Small intestine (tissue), 7 donors: ENCODE measurements around the gene TTLL6. TPM values are rescaled to one million over a fixed set of nuclear protein-coding genes. Genes with fewer than 3 reads are reported as not detected.
"Not testable (repeated sequence)": the region's sequence is repeated elsewhere in the genome, so short reads cannot be mapped to it uniquely, and the experiment has no call there.

ENCODE experiments used
- DNase-seq, 2 donors: peaks; one replicate each; pipeline versions ENCODE4 v3.0.0 to v3.0.0-alpha.2; 2013
- FAIRE-seq: peaks from 2 replicates; lab custom pipeline; 2012; peaks lifted over from hg19 to GRCh38; lab: Jason Lieb, UNC
- H3K27ac ChIP-seq, 3 donors: one replicate each; pipeline ENCODE4 v1.5.1; 2013; ENCODE audit warnings: low read length in 2 of 3, mild to moderate bottlenecking in 2 of 3, control low read depth in 1 of 3, inconsistent platforms in 1 of 3, low read depth in 1 of 3, moderate library complexity in 1 of 3
- H3K27me3 ChIP-seq, 3 donors: one replicate each; pipeline ENCODE4 v1.6.1; 2013; ENCODE audit warnings: low read length in 3 of 3, inconsistent platforms in 1 of 3; ENCODE audit not compliant: control insufficient read depth in 3 of 3, insufficient read depth in 3 of 3
- H3K36me3 ChIP-seq, 3 donors: one replicate each; pipeline ENCODE4 v1.6.1; 2013; ENCODE audit warnings: low read length in 3 of 3, inconsistent platforms in 1 of 3, low read depth in 1 of 3, mild to moderate bottlenecking in 1 of 3, moderate library complexity in 1 of 3; ENCODE audit not compliant: control insufficient read depth in 3 of 3, insufficient read depth in 2 of 3
- H3K4me1 ChIP-seq, 3 donors: one replicate each; pipeline ENCODE4 v1.6.1; 2013; ENCODE audit warnings: low read length in 2 of 3, inconsistent platforms in 1 of 3, low read depth in 1 of 3, mild to moderate bottlenecking in 1 of 3, moderate library complexity in 1 of 3; ENCODE audit not compliant: control insufficient read depth in 3 of 3, insufficient read depth in 2 of 3
- H3K4me3 ChIP-seq, 3 donors: one replicate each; pipeline ENCODE4 v1.5.1; 2013; ENCODE audit warnings: low read length in 3 of 3, control low read depth in 1 of 3, inconsistent platforms in 1 of 3, low read depth in 1 of 3, mild to moderate bottlenecking in 1 of 3, moderate library complexity in 1 of 3
- H3K9me3 ChIP-seq, 2 donors: one replicate each; pipeline ENCODE4 v1.6.1; 2013; ENCODE audit warnings: low read depth in 1 of 2, low read length in 1 of 2; ENCODE audit not compliant: control insufficient read depth in 2 of 2, insufficient read depth in 1 of 2
- WGBS, 3 donors: extraction: QIAGEN DNeasy Blood & Tissue Kit; methylation state at CpG; one replicate each; pipeline ENCODE4 v1.1.7; 2013; 5-methylcytosine and 5-hydroxymethylcytosine counted together
- polyA plus RNA-seq, 4 donors: library from polyadenylated mRNA; stranded (reverse) in 3 of 4; unstranded in 1 of 4; fragments of 200-250 nt in 3 of 4; fragments of 120-200 nt in 1 of 4; gene quantifications; one replicate each; pipeline versions ENCODE4 v1.2.1 to v1.2.3, GENCODE V29; 2013
- donor health status: healthy with polysubstance abuse.
- donor health status: control.
- donor health status: control.
- donor health status: Bipolar disorder and iron deficiency.
- donor health status: healthy.

Gene TTLL6
- polyA plus RNA-seq, 4 donors, result 1.6 to 4.2 (median 2.9) TPM

- H3K36me3 ChIP-seq, result no peaks in the 10 kb centered on the region
- no peak overlapping the region for H3K27ac ChIP-seq
- peaks cover 0 to 3% of the 10 kb centered on the region in 2 donors for H3K9me3 ChIP-seq
- peak in 1 of 2 donors; percentile 56 for DNase-seq
- peak overlapping the region in 1 of 3 donors; percentile 34 for H3K4me3 ChIP-seq
- FAIRE-seq, result no peak
- peaks cover 0 to 9% (median 5%) of the 10 kb centered on the region in 3 donors for H3K4me1 ChIP-seq
- H3K27me3 ChIP-seq, result peaks cover 2 to 89% (median 64%) of the 10 kb centered on the region in 3 donors
- 3 to 6% (median 5%) methylated on average over 70 to 80 of the region's 80 CpGs for WGBS, 3 donors
Observed at GRCh38 chr17:48718761-48719641, 98.0 kb downstream of the TTLL6 start.

- DNase-seq (peak in 1 of 2 donors; percentile 64), FAIRE-seq (no peak)
- Histone ChIP-seq H3K27ac (no peak overlapping the region), H3K36me3 (no peaks in the 10 kb centered on the region), H3K9me3 (peaks cover 0 to 3% of the 10 kb centered on the region in 2 donors), H3K4me3 (peak overlapping the region in 1 of 3 donors; percentile 34), H3K4me1 (peaks cover 0 to 4% (median 0%) of the 10 kb centered on the region in 3 donors), H3K27me3 (peaks cover 2 to 89% (median 58%) of the 10 kb centered on the region in 3 donors)
- WGBS, 3 donors, result 8 to 11% (median 10%) methylated on average over 23 to 24 of the region's 24 CpGs
Observed at GRCh38 chr17:48718227-48718760, 98.7 kb downstream of the TTLL6 start.

- FAIRE-seq, result no peak
Observed at GRCh38 chr17:48717367-48718226, 99.4 kb downstream of the TTLL6 start.

GRCh38 chr17:48716549-48716948, 100.5 kb downstream of the TTLL6 start:
- not testable (repeated sequence) for FAIRE-seq, H3K4me1 ChIP-seq, DNase-seq, H3K9me3 ChIP-seq, H3K4me3 ChIP-seq, H3K36me3 ChIP-seq, H3K27ac ChIP-seq
- WGBS, 3 donors, result 56 to 72% (median 56%) methylated on average over 3 of the region's 3 CpGs
- peaks cover 5 to 86% (median 43%) of the 10 kb centered on the region in 3 donors for H3K27me3 ChIP-seq

More at GRCh38 chr17:48717367-48718226, 99.4 kb downstream of the TTLL6 start:
- 9 to 14% (median 11%) methylated on average over 10 of the region's 10 CpGs for WGBS, 3 donors
- Histone ChIP-seq H3K27ac (no peak overlapping the region), H3K4me3 (peak overlapping the region in 1 of 3 donors; percentile 34), H3K36me3 (no peaks in the 10 kb centered on the region), H3K9me3 (peaks cover 0 to 3% of the 10 kb centered on the region in 2 donors), H3K4me1 (no peaks in the 10 kb centered on the region), H3K27me3 (peaks cover 2 to 87% (median 52%) of the 10 kb centered on the region in 3 donors)
- DNase-seq, result peak in 1 of 2 donors; percentile 26

- Histone ChIP-seq H3K36me3 (no peaks in the 10 kb centered on the region), H3K27me3 (peaks cover 5 to 86% (median 43%) of the 10 kb centered on the region in 3 donors), H3K27ac (no peak overlapping the region), H3K9me3 (no peaks in the 10 kb centered on the region), H3K4me3 (no peak overlapping the region), H3K4me1 (no peaks in the 10 kb centered on the region)
- no peak for DNase-seq
- 16 to 29% (median 24%) methylated on average over 5 of the region's 5 CpGs for WGBS, 3 donors
- no peak for FAIRE-seq
Observed at GRCh38 chr17:48715496-48716399, 101.3 kb downstream of the TTLL6 start.

Other genes with a start within 250 kb of the TTLL6 start
- 1 to 10 TPM in 2 of 4 donors, under 1 TPM in 1, not detected in 1; 0.27 to 3.1 (median 2.2) TPM for gene HOXB4, start 238.9 kb downstream of the TTLL6 start, polyA plus RNA-seq
- 10 to 100 TPM in 1 of 4 donors, 1 to 10 TPM in 2, not detected in 1; 1.4 to 19.6 (median 5.7) TPM for gene HOXB3, start 227.0 kb downstream of the TTLL6 start, polyA plus RNA-seq
- gene HOXB5, start 223.4 kb downstream of the TTLL6 start, polyA plus RNA-seq, result 1 to 10 TPM in 2 of 4 donors, not detected in 2; 5.8 to 9.8 TPM
- gene HOXB6, start 212.2 kb downstream of the TTLL6 start, polyA plus RNA-seq, result 10 to 100 TPM in 1 of 4 donors, 1 to 10 TPM in 2, under 1 TPM in 1; 0.45 to 17.5 (median 4.0) TPM
- gene HOXB7, start 206.2 kb downstream of the TTLL6 start, polyA plus RNA-seq, result 10 to 100 TPM in 1 of 4 donors, 1 to 10 TPM in 2, not detected in 1; 4.3 to 13.9 (median 4.9) TPM
- 1 to 10 TPM in 1 of 4 donors, under 1 TPM in 1, not detected in 2; 0.12 to 2.9 TPM for gene HOXB8, start 201.9 kb downstream of the TTLL6 start, polyA plus RNA-seq
- 10 to 100 TPM in 1 of 4 donors, under 1 TPM in 2, not detected in 1; 0.07 to 16.7 (median 0.54) TPM for gene HOXB9, start 190.9 kb downstream of the TTLL6 start, polyA plus RNA-seq
- not detected for gene PRAC1, start 94.7 kb downstream of the TTLL6 start, polyA plus RNA-seq
- not detected for gene PRAC2, start 94.0 kb downstream of the TTLL6 start, polyA plus RNA-seq
- gene HOXB13, start 88.5 kb downstream of the TTLL6 start, polyA plus RNA-seq, result under 1 TPM in 1 of 4 donors, not detected in 3; 0.22 TPM
- gene CALCOCO2, start 13.8 kb upstream of the TTLL6 start, polyA plus RNA-seq, result 100 to 1,000 TPM in 1 of 4 donors, 10 to 100 TPM in 3; 72.1 to 170 (median 87.8) TPM
- gene ATP5MC1, start 75.6 kb upstream of the TTLL6 start, polyA plus RNA-seq, result 100 to 1,000 TPM; 177 to 579 (median 438) TPM
- 10 to 100 TPM; 39.1 to 67.7 (median 43.7) TPM for gene UBE2Z, start 91.2 kb upstream of the TTLL6 start, polyA plus RNA-seq
- gene SNF8, start 127.6 kb upstream of the TTLL6 start, polyA plus RNA-seq, result 100 to 1,000 TPM in 3 of 4 donors, 10 to 100 TPM in 1; 96.3 to 159 (median 151) TPM
- gene GIP, start 151.4 kb upstream of the TTLL6 start, polyA plus RNA-seq, result 100 to 1,000 TPM in 1 of 4 donors, 10 to 100 TPM in 2, not detected in 1; 40.0 to 167 (median 65.1) TPM
- gene IGF2BP1, start 180.2 kb upstream of the TTLL6 start, polyA plus RNA-seq, result 10 to 100 TPM in 1 of 4 donors, under 1 TPM in 2, not detected in 1; 0.30 to 34.0 (median 0.45) TPM